Cardiac muscle cell (in vitro differentiated cells and primary cell): Measurements from ENCODE around the gene HOXA3. TPM values are rescaled to one million over a fixed set of nuclear protein-coding genes. Genes with fewer than 3 reads are reported as not detected.
A peak's percentile ranks its signal among the peaks of the same experiment; 100 is the strongest.

Source experiments
- DNase-seq, 2 donors: peaks; one replicate each; pipeline versions ENCODE4 v3.0.0 to v3.0.0-alpha.2; 2010 to 2017; ENCODE audit warnings: low read depth in 1 of 2, low spot score in 1 of 2
- H3K27ac ChIP-seq: fragments of 200-600 bp; sonication (generic); 2 replicates; pipeline ENCODE4 v1.5.1; 2016
- H3K27me3 ChIP-seq: fragments of 200-600 bp; sonication (generic); 2 replicates; pipeline ENCODE4 v1.6.0; 2016; ENCODE audit warnings: control low read depth
- H3K36me3 ChIP-seq: fragments of 200-600 bp; sonication (generic); 2 replicates; pipeline ENCODE4 v1.5.1; 2016; ENCODE audit warnings: control low read depth
- H3K4me1 ChIP-seq: fragments of 200-600 bp; sonication (generic); 2 replicates; pipeline ENCODE4 v1.8.1; 2017; ENCODE audit warnings: low read depth, mild to moderate bottlenecking, mixed run types
- H3K4me3 ChIP-seq: fragments of 200-600 bp; sonication (generic); 2 replicates; pipeline ENCODE4 v1.5.1; 2016; ENCODE audit warnings: mild to moderate bottlenecking
- H3K9me3 ChIP-seq: fragments of 200-600 bp; sonication (generic); 2 replicates; pipeline ENCODE4 v1.5.1; 2017; ENCODE audit warnings: low read depth, mild to moderate bottlenecking, control low read depth
- CTCF ChIP-seq: IDR thresholded peaks from 2 replicates; pipeline ENCODE4 v1.5.1; 2012; ENCODE audit warnings: low read depth, mild to moderate bottlenecking, low read length
- polyA plus RNA-seq: library from polyadenylated mRNA; unstranded; fragments of >200 nt; fragmentation: Nextera tagmentation; extraction: Ambion mirVana; gene quantifications from 2 replicates; pipeline ENCODE4 v1.2.1, GENCODE V29; 2016
- total RNA-seq: library from RNA; depleted of rRNA; stranded (reverse); fragments of >200 nt; gene quantifications from 2 replicates; pipeline ENCODE4 v1.2.3, GENCODE V29; 2016

Gene HOXA3
- total and polyA plus RNA-seq, 2 experiments from 2014 or later: 1.4 to 9.4 TPM

GRCh38 chr7:27107391-27108381 is 44.7 kb downstream of the HOXA3 start:
- Histone ChIP-seq H3K27me3 (peaks cover 100% of the 10 kb centered on the region), H3K9me3 (no peaks in the 10 kb centered on the region), H3K27ac (no peak overlapping the region), H3K4me3 (no peak overlapping the region), H3K36me3 (no peaks in the 10 kb centered on the region), H3K4me1 (peaks cover 12% of the 10 kb centered on the region)
- DNase-seq: no peak
- no peak for TF ChIP-seq CTCF

- Histone ChIP-seq H3K36me3 (no peaks in the 10 kb centered on the region), H3K9me3 (no peaks in the 10 kb centered on the region), H3K4me3 (no peak overlapping the region), H3K27ac (no peak overlapping the region), H3K27me3 (peaks cover 100% of the 10 kb centered on the region), H3K4me1 (peaks cover 12% of the 10 kb centered on the region)
- DNase-seq: no peak
- TF ChIP-seq CTCF: no peak
Measured at GRCh38 chr7:27106901-27107240, 45.5 kb downstream of the HOXA3 start.

- DNase-seq: peak in 1 of 2 donors; percentile 47
Measured at GRCh38 chr7:27106181-27106900, 46.0 kb downstream of the HOXA3 start.

DNA sequence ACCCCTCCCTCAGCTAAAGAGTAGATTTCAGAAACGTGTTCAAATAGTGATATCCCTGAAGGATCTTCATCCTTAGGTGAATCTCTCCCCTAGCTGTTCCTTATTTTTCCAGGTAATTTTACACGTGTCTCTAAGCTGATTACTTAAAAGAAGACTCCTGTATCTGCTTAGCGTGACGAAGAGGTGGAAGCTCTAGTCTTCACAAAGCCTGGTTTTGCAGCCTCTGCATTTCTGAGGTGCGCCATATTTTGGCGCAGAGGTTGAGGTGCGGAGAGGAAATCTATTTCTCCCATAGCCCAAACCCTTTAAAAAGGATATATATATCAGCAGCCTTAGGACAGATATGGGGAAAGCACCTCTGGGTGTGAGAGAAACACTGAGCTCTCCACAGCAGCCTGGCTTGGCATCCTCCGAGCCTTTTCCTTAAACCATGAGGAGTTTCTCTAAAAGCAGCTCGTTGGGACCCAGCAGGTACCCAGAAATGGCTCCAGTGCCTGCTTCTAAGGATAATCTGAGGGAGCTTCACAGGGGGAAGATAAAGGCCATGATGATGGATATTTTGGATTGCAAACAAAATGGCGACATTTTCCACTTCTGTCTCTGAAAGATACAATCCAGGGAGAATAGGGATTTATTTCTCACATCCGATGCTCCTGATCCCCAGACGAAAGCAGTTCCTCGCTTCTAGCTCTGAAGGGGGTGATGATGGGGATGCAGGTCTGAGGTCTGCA is 46.9 kb downstream of the HOXA3 start:
- Histone ChIP-seq H3K36me3 (no peaks in the 10 kb centered on the region), H3K27me3 (peaks cover 100% of the 10 kb centered on the region), H3K27ac (no peak overlapping the region), H3K4me3 (no peak overlapping the region), H3K9me3 (no peaks in the 10 kb centered on the region), H3K4me1 (peaks cover 9% of the 10 kb centered on the region)
- TF ChIP-seq CTCF: no peak
- no peak for DNase-seq

More at GRCh38 chr7:27106181-27106900, 46.0 kb downstream of the HOXA3 start:
- Histone ChIP-seq H3K4me3 (no peak overlapping the region), H3K27ac (no peak overlapping the region), H3K9me3 (no peaks in the 10 kb centered on the region), H3K4me1 (peaks cover 12% of the 10 kb centered on the region), H3K36me3 (no peaks in the 10 kb centered on the region), H3K27me3 (peaks cover 100% of the 10 kb centered on the region)
- no peak for TF ChIP-seq CTCF

DNA sequence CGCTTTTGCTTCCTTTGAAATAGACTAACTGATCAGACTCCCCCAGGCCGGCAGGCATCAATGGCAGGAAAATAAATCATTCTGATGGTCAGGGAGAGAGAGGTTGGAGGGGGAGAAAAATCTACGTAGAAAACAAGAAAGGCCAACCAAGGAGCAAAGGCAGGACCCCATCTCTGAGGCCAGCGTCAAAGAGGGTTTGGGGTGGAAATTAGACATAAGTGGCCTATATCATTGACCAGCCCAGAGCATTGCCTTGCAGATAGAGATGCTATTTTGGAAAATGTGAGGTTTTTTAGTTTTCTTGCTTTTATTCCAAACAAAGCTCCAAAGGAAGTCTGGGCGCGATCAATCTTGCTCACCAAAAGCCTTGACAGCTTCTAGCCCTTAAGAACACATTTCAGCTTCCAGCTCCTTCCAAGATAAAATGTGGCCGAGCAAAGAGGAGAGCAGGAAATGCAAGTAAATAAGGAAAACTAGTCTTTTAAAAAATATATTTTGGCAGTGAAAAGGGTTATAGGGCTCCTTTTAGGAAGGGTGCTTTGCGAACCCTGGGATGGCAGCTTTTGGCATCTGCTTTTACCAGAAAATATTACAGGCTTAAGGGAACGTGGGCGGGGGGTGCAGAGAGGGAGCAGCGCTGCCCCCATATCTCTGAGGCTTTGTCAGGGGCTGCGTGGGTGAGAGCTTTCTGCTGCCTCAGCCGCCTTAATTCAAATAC is 47.9 kb downstream of the HOXA3 start:
- no peak overlapping the region for H3K27ac ChIP-seq
- no peak for DNase-seq
- TF ChIP-seq CTCF: no peak
- peaks cover 9% of the 10 kb centered on the region for H3K4me1 ChIP-seq
- H3K36me3 ChIP-seq: no peaks in the 10 kb centered on the region
- H3K9me3 ChIP-seq: no peaks in the 10 kb centered on the region
- H3K4me3 ChIP-seq: no peak overlapping the region
- H3K27me3 ChIP-seq: peaks cover 100% of the 10 kb centered on the region
